DOHH2 (cell line): ENCODE measurements around the gene ITPR1.

Experiments
- CTCF ChIP-seq: fragments of 200-600 bp; sonication (generic); IDR thresholded peaks from one replicate; pipeline ENCODE4 v1.5.1; 2014; ENCODE audit warnings: antibody characterized with exemption, mild to moderate bottlenecking, low read depth, low read length; ENCODE audit not compliant: poor library complexity, severe bottlenecking
- EZH2phosphoT487 ChIP-seq: fragments of 200-600 bp; sonication (generic); IDR thresholded peaks from 2 replicates; pipeline ENCODE4 v1.6.1; 2017; ENCODE audit warnings: borderline replicate concordance, mild to moderate bottlenecking, antibody characterized with exemption, low read length, moderate library complexity, mixed read lengths

- no peak for TF ChIP-seq CTCF
- TF ChIP-seq EZH2phosphoT487, result no peak
These were observed 337.4 kb downstream of the ITPR1 start for GRCh38 chr3:4830586-4830914.
